ENCODE results near the gene TIE1.

The TIE1 gene

DNA sequence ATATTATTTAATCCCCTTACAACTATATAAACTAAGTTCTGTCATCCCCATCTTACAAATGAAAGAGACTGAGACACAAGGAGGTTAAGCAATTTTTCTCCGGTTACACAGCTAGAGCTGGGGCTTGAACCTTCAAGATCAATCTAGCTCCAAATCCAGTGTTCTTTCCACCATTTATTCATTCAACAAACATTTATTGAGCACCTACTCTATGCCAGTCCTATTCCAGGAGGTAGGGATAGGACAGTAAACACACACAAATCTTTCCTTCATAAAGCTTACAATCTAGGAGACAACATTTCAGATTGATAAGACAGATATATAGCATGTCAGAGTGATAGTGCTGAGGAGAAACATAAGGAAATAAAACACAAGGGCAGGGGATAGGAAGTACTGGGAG is 33.9 kb upstream of the TIE1 start:
- TF ChIP-seq TAF1 (IDR thresholded peaks at IDR 0.05; ENCODE audit: borderline replicate concordance, insufficient read depth, low read length) = no peak
- TF ChIP-seq FOXP2 (optimal IDR thresholded peaks at IDR 0.05; ENCODE audit: borderline replicate concordance, extremely low read depth, extremely low read length, insufficient read depth) = no peak
- TF ChIP-seq SIN3A (IDR thresholded peaks at IDR 0.05; ENCODE audit: borderline replicate concordance, insufficient read depth, low read length) = no peak
- TF ChIP-seq POLR2AphosphoS5 (IDR thresholded peaks at IDR 0.05; ENCODE audit: low read depth, low read length) = no peak
- TF ChIP-seq, protein P1, sequence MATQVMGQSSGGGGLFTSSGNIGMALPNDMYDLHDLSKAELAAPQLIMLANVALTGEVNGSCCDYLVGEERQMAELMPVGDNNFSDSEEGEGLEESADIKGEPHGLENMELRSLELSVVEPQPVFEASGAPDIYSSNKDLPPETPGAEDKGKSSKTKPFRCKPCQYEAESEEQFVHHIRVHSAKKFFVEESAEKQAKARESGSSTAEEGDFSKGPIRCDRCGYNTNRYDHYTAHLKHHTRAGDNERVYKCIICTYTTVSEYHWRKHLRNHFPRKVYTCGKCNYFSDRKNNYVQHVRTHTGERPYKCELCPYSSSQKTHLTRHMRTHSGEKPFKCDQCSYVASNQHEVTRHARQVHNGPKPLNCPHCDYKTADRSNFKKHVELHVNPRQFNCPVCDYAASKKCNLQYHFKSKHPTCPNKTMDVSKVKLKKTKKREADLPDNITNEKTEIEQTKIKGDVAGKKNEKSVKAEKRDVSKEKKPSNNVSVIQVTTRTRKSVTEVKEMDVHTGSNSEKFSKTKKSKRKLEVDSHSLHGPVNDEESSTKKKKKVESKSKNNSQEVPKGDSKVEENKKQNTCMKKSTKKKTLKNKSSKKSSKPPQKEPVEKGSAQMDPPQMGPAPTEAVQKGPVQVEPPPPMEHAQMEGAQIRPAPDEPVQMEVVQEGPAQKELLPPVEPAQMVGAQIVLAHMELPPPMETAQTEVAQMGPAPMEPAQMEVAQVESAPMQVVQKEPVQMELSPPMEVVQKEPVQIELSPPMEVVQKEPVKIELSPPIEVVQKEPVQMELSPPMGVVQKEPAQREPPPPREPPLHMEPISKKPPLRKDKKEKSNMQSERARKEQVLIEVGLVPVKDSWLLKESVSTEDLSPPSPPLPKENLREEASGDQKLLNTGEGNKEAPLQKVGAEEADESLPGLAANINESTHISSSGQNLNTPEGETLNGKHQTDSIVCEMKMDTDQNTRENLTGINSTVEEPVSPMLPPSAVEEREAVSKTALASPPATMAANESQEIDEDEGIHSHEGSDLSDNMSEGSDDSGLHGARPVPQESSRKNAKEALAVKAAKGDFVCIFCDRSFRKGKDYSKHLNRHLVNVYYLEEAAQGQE (IDR thresholded peaks at IDR 0.05; ENCODE audit: insufficient read depth in 1 of 2, low read depth in 2 of 2, low read length in 2 of 2) = no peak

DNA sequence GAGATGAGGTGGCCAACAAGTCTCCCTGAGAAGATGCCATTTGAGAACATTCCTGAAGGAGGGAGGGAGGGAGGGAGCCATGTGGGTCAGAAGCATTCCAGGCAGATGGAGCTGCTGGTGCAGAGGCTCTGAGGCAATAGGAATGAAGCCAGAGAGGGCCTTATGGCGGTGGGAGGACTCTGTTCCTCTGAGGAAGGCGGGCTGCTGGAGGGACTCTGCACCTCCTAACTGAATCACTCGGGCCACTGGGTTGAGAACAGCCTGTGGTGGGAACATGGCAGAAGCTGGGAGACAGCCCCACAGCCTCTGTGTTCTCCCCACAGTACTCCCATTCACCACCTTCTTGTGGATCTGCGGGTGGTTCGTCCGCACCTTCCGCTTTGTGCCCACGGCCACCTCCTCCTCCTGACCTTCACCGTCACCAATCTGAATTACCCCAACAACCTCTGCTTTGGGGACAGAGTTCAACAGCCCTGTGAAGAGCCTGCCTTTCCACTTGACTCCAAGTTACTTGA is 33.4 kb upstream of the TIE1 start:
- TF ChIP-seq TAF1 (IDR thresholded peaks at IDR 0.05; ENCODE audit: borderline replicate concordance, insufficient read depth, low read length) (no peak), POLR2AphosphoS5 (IDR thresholded peaks at IDR 0.05; ENCODE audit: low read depth, low read length) (no peak), SIN3A (IDR thresholded peaks at IDR 0.05; ENCODE audit: borderline replicate concordance, insufficient read depth, low read length) (no peak), FOXP2 (optimal IDR thresholded peaks at IDR 0.05; ENCODE audit: borderline replicate concordance, extremely low read depth, extremely low read length, insufficient read depth) (no peak)
- TF ChIP-seq, protein P1 (IDR thresholded peaks at IDR 0.05; ENCODE audit: insufficient read depth in 1 of 2, low read depth in 2 of 2, low read length in 2 of 2) = no peak

DNA sequence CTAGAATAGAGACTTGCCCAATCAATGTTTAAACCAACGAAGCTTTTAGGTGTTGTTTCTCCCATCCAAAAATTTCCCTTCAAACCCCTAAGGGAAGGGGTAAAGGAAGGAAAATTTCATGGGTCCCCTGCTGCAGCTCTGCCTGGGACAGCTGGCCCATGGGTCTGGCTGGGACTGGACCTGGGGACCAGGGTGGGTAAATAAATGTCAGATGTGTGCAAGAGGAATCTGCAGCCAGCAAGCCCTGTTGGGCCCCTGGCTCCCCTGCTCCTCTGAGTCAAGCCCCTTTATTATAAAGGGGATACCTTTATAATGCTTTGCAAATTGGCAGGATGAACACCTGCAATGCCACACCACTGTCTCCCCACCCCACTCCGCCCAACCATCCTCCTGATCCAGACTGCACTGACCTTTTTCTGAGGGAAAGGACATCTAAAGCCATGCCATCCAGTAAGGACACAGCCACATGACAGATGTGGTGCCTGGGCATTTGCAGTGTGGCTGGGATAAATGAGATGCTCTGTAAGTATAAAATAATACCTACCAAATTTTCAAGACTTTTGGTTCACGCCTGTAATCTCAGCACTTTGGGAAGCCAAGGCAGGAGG is 32.9 kb upstream of the TIE1 start:
- TF ChIP-seq SIN3A (IDR thresholded peaks at IDR 0.05; ENCODE audit: borderline replicate concordance, insufficient read depth, low read length) (no peak), TAF1 (IDR thresholded peaks at IDR 0.05; ENCODE audit: borderline replicate concordance, insufficient read depth, low read length) (no peak), POLR2AphosphoS5 (IDR thresholded peaks at IDR 0.05; ENCODE audit: low read depth, low read length) (no peak), FOXP2 (optimal IDR thresholded peaks at IDR 0.05; ENCODE audit: borderline replicate concordance, extremely low read depth, extremely low read length, insufficient read depth) (no peak)
- TF ChIP-seq, protein P1 (IDR thresholded peaks at IDR 0.05; ENCODE audit: insufficient read depth in 1 of 2, low read depth in 2 of 2, low read length in 2 of 2) = no peak

DNA sequence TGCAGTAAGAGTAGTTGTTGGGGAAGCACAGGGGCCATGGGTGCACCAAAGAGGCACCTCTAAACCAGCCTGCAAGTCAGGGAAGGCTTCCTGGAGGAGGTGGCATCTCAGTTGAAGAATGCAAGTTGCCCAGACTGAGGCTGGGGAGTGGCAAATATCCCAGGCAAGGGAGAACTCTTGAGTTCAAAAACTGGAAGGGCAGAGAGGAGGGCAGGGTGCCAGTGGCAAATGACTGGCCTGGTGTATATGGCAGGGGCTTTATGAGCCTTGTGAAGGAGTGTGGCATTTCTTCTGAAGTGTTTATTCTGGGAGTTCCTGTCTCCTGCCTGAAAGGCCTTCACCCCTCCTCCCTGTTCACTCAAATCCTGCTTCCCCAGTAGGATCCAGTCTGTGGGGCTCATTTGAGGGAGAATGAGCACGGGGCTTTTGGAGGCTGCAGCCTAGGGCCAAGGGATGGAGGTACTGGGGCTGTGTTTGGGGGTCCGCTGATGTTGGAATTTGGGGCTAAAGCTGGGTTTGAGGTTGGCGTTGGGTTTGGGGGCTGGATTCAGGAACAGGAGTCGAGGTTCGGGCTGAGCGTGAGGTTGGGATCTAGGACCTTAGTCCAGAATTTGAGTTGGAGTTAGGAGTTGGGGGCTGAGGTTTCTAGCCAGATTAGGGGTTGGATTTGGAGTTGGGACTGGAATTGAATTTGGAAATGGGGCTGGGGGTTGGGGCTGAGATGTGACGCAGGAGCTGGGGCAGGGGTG is 31.0 kb upstream of the TIE1 start, which contains the start of gene TMEM125:
TSS of gene TMEM125 (plus strand) at position 357 of the 749 bp plus-strand sequence. CDS start 2,740 bp downstream, outside the sequence.
- TF ChIP-seq POLR2AphosphoS5 (IDR thresholded peaks at IDR 0.05; ENCODE audit: low read depth, low read length) = no peak
- TF ChIP-seq FOXP2 (optimal IDR thresholded peaks at IDR 0.05; ENCODE audit: borderline replicate concordance, extremely low read depth, extremely low read length, insufficient read depth) = no peak
- TF ChIP-seq SIN3A (IDR thresholded peaks at IDR 0.05; ENCODE audit: borderline replicate concordance, insufficient read depth, low read length) = no peak
- TF ChIP-seq TAF1 (IDR thresholded peaks at IDR 0.05; ENCODE audit: borderline replicate concordance, insufficient read depth, low read length) = no peak
- TF ChIP-seq, protein P1 (IDR thresholded peaks at IDR 0.05; ENCODE audit: insufficient read depth in 1 of 2, low read depth in 2 of 2, low read length in 2 of 2) = no peak

All from PFSK-1 (cell line).